Fibroblast of skin of scalp (primary cell): Measurements from ENCODE around the gene SAMD8.

ENCODE experiments used
- DNase-seq: peaks from one replicate; pipeline ENCODE4 v3.0.0-alpha.2; 2013

Gene SAMD8

GRCh38 chr10:75226095-75226494, 114.6 kb downstream of the SAMD8 start:
- no peak for DNase-seq

- DNase-seq = no peak
Observed at GRCh38 chr10:75226656-75227055, 115.2 kb downstream of the SAMD8 start.

GRCh38 chr10:75228278-75228677, 116.8 kb downstream of the SAMD8 start:
- no peak for DNase-seq

- DNase-seq = no peak
Observed at GRCh38 chr10:75228834-75229233, 117.4 kb downstream of the SAMD8 start.

- peak; percentile 49 for DNase-seq
Observed at GRCh38 chr10:75229971-75230370, 118.5 kb downstream of the SAMD8 start.

- DNase-seq = peak; percentile 84
Observed at GRCh38 chr10:75230600-75231038, 119.2 kb downstream of the SAMD8 start.
